NCI-H2107 treated with DMSO at 0.1 percent for 48 hours (cell line): Measurements from ENCODE around the gene ATG10.

Source experiments
- DNase-seq: peaks from one replicate; lab custom pipeline; 2025; ENCODE audit not compliant: unreplicated experiment; lab: John Stamatoyannopoulos, UW

Gene ATG10

GRCh38 chr5:82163452-82164175 lies 191.8 kb downstream of the ATG10 start:
- no peak for DNase-seq

DNA sequence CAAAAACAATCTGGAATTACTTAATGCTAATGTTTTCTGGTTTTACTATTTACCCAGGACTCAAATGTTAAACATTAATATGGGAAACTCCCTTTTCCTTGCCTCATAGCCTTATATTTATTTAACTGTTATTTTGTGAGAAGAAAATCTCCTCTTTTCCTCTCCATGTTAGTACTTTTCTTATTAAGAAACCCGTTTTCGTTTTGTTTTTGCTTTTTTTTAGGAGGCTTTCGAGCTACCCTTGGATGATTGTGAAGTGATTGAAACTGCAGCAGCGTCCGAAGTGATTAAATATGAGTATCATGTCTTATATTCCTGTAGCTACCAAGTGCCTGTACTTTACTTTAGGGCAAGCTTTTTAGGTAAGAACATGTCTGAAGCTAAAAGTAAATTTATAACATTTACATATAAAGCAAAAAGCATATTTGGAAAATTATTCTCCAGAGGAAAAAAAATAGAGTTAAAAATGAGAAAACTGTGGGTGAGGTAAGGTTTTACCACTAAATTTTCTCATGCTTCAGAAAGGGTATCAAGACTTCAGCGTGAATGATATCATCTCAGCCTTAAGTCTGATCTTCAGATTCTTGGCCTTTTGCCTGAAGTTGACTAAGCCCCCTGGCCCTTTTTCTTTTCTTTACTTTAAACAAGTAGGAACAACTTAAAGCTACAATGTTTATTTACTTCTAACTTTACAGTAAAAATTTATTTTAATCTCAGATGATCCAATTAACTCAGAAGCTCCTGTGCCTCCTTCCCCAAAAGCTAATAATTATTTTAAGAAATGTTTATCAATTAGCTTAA lies 192.6 kb downstream of the ATG10 start:
- no peak for DNase-seq

- no peak for DNase-seq
Observed at GRCh38 chr5:82164977-82165713, 193.3 kb downstream of the ATG10 start.

GRCh38 chr5:82165740-82166530 lies 194.1 kb downstream of the ATG10 start:
- DNase-seq: peak; percentile 16

- DNase-seq: no peak
Observed at GRCh38 chr5:82167372-82167935, 195.6 kb downstream of the ATG10 start.

- DNase-seq: no peak
Observed at GRCh38 chr5:82168294-82168693, 196.5 kb downstream of the ATG10 start.

- DNase-seq: no peak
Observed at GRCh38 chr5:82169892-82170291, 198.1 kb downstream of the ATG10 start.

GRCh38 chr5:82174128-82174918 lies 202.5 kb downstream of the ATG10 start:
- no peak for DNase-seq

DNA sequence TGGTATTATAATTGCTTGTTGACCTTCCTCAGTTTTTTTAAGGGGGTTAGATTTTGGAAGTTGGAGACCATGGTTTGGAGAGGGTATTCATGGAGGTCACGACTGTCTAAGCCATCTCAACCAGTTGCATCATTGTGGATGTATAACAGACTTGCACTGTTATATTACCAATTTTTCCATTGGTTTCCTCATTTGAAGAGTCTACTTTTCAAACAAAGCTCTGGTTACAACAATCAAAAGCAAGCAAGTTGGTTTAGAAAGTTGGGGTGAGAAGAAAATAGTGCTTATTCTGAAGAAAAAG lies 203.0 kb downstream of the ATG10 start:
- DNase-seq: no peak

GRCh38 chr5:82176115-82176814 lies 204.4 kb downstream of the ATG10 start:
- no peak for DNase-seq

- DNase-seq: no peak
Observed at GRCh38 chr5:82178378-82178777, 206.6 kb downstream of the ATG10 start.

DNA sequence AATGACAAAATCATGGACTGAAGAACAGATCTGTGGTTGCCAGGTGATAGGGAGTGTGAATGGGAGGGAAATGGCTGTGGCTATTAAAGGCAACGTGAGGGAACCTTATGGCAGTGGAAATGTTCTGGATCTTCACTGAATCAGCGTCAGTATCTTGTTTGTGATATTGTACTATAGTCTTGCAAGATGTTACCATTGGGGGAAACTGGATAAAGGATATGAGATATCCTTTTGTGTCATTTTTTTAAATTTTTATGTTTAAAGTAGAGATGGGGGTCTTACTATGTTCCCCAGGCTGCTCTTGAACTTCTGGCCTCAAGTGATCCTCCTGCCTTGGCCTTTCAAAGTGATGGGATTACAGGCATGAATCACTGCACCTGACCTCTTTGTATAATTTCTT lies 210.8 kb downstream of the ATG10 start:
- DNase-seq: no peak

DNA sequence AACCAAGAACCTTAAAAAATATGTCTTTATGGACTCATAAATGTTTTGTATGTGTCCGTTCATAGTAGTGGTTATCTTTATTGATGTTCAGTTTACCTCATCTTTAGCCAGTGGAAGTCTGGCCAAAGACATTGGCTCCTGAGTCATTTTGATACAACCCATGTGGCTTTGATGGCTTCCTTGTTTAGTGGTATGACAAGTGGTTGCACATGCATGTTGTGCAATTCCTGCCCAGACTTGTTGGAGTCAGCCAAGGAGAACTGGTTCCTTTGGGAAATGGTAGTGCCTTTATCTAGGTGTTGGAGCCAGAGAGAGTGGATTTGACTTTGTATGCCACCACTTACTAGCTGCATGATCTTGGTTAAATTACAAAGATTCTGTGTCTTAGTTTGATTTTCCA lies 212.0 kb downstream of the ATG10 start:
- DNase-seq: no peak

- no peak for DNase-seq
Observed at GRCh38 chr5:82185851-82186250, 214.0 kb downstream of the ATG10 start.

GRCh38 chr5:82197550-82197949 lies 225.7 kb downstream of the ATG10 start:
- no peak for DNase-seq

- no peak for DNase-seq
Observed at GRCh38 chr5:82204567-82204966, 232.7 kb downstream of the ATG10 start.

DNA sequence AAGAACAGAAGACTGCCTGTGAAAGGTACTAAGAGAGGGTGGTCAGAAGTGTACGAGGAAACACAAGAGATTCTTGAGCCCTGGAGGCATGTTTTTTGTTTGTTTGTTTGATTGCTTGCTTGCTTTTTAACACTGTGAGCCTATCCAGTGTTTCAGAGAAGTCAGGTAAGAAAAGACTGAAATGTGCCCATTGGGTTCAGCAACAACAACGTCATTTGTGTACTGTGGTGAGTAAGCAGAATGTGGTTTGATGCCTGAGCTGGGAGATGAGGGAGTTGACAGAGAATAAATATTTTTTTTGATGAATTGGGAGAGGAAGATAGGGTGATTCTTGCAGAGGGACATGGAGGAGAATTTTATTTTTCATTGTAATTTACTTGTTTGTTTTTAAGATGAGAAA lies 233.2 kb downstream of the ATG10 start:
- no peak for DNase-seq

DNA sequence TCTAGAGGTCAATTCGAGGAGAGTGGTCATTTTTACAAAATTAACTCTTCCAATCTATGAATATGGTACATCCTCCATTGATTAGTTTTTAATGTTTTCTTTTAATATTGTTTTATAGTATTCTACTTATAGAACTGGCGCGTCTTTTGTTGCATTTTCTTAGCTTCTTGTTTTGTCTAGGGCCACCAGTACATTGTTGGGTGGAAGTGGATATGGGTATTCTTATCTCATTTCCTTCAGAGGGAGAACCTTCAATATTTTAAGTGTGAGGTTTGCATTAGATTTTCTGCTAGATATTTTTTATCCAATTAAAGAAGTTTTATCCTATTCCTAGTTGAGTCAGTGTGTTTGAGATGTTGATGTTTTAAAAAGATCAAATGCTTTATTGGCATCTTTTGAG lies 236.5 kb downstream of the ATG10 start:
- no peak for DNase-seq

DNA sequence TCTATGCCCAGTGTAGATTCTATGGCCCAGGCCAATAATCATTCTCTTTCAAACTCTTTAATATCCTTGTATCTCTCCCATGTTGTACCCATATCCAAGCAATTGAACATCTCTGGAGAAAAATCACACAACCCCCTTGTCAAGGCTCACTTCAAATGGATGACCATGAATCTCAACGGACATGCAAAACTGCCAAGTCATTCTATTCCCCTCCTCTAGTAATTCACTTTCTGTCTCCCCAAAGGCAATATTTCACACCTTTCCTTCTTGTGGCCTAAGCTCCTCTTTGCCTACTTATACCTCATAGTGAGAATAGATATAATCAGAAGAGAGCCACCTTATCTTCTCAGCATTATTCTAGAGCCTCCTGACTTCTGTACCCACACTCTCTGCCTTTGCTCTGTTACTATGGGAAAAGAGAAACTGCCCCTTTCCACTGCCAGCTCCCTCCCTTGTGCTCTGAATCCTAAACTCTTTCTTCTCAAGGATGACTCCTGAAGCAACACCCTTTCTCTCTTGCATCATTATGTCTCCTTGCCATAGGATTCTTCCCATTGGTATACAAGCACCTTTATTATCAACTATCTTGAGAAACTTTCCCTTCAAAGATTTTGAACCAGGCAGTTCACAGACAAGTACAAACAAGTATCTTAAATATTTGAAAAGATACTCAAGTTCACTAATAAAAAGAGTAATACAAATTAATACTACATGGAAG lies 240.2 kb downstream of the ATG10 start:
- no peak for DNase-seq
